GM23248 (cell line): ENCODE data around the gene CDK15.

ENCODE experiments used
- EZH2 ChIP-seq: fragments of 200-600 bp; sonication (generic); IDR thresholded peaks from 2 replicates; pipeline ENCODE4 v1.6.1; 2018; ENCODE audit warnings: antibody characterized with exemption, mild to moderate bottlenecking; ENCODE audit not compliant: insufficient read depth, poor library complexity, severe bottlenecking
- EZH2phosphoT487 ChIP-seq: fragments of 200-600 bp; sonication (generic); IDR thresholded peaks from 2 replicates; pipeline ENCODE4 v1.6.1; 2018; ENCODE audit warnings: antibody characterized with exemption, moderate library complexity, mild to moderate bottlenecking, low read depth; ENCODE audit not compliant: insufficient read depth

GRCh38 chr2:201820383-201821007, 14.2 kb downstream of the CDK15 start:
- TF ChIP-seq EZH2, result no peak
- no peak for TF ChIP-seq EZH2phosphoT487
